ENCODE measurements around the gene PRR35.

DNA sequence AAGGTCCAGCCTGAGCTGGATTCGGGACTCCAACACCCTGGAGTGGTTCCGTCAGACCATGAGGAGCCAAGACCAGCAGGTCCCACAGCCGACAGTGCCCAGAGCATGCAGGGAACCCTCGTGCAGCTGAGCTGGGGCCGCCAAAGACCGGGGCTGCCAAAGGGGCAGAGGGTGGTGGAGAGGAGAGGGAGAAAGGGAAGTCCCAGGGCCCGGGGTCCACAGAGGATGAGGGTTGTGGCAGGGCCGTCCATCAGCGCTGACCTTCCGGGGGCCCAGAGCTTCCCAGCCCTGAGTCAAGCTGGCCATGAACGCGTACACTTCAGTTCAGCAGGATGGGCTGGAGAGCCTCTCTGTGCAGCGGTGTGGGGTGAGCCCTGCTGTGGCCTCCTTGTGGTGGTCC is 39.3 kb upstream of the PRR35 start:
- TF ChIP-seq, protein P1, sequence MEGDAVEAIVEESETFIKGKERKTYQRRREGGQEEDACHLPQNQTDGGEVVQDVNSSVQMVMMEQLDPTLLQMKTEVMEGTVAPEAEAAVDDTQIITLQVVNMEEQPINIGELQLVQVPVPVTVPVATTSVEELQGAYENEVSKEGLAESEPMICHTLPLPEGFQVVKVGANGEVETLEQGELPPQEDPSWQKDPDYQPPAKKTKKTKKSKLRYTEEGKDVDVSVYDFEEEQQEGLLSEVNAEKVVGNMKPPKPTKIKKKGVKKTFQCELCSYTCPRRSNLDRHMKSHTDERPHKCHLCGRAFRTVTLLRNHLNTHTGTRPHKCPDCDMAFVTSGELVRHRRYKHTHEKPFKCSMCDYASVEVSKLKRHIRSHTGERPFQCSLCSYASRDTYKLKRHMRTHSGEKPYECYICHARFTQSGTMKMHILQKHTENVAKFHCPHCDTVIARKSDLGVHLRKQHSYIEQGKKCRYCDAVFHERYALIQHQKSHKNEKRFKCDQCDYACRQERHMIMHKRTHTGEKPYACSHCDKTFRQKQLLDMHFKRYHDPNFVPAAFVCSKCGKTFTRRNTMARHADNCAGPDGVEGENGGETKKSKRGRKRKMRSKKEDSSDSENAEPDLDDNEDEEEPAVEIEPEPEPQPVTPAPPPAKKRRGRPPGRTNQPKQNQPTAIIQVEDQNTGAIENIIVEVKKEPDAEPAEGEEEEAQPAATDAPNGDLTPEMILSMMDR (IDR thresholded peaks at IDR 0.05) = no peak
- no peak for TF ChIP-seq POLR2AphosphoS5 (IDR thresholded peaks at IDR 0.05)

Data from sigmoid colon (tissue), 4 donors.